ENCODE data around the gene BCO2. TPM values are rescaled to one million over a fixed set of nuclear protein-coding genes. Genes with fewer than 3 reads are reported as not detected.

The BCO2 gene
- total RNA-seq, 2 donors from 2014 or later, result 3.6 to 5.3 TPM

DNA sequence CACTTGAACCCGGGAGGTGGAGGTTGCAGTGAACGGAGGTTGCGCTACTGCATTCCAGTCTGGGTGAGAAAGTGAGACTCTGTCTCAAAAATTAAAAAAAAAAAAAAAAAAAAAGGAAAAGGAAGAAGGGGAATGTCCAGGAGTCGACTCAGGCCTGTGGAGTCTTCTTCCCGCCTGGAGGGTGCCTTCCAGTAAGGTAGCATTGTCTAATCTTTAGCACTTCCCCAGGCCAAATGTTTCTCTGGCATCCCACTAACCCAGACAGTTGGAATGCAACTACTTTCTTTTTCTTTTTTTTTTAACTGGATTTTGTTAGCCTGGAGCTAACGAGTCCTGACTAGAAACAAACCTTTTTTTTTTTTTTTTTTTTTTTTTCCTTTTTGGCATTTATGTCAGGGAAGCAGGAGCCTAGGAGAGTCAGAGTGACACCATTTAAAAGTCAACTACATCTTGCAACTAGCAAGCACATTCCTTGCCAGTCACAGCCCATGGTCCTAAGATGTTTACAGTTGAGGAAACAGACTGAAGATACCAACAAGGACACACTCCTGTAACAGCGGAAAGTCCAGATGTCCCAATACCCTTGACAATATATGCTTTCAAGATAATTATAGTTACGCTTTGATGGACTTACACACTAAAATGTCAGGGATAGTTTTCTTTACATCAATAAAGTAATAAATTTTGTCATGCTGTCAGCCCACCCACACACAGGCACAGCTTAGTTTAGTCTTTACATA, 74.7 kb downstream of the BCO2 start:
- DNase-seq (ENCODE audit: low spot score in 2 of 2), result no peak
- ATAC-seq, result no peak
- Mint-ChIP-seq H3K36me3 (no peaks in the 10 kb centered on the region), H3K9me3 (peaks cover 0 to 5% of the 10 kb centered on the region in 2 donors), H3K27ac (no peak overlapping the region)

- Mint-ChIP-seq H3K36me3 (no peaks in the 10 kb centered on the region), H3K9me3 (no peaks in the 10 kb centered on the region), H3K27ac (no peak overlapping the region)
- no peak for ATAC-seq
- DNase-seq (ENCODE audit: low spot score in 2 of 2), result no peak
These were observed 78.4 kb downstream of the BCO2 start for GRCh38 chr11:112253605-112254242.

DNA sequence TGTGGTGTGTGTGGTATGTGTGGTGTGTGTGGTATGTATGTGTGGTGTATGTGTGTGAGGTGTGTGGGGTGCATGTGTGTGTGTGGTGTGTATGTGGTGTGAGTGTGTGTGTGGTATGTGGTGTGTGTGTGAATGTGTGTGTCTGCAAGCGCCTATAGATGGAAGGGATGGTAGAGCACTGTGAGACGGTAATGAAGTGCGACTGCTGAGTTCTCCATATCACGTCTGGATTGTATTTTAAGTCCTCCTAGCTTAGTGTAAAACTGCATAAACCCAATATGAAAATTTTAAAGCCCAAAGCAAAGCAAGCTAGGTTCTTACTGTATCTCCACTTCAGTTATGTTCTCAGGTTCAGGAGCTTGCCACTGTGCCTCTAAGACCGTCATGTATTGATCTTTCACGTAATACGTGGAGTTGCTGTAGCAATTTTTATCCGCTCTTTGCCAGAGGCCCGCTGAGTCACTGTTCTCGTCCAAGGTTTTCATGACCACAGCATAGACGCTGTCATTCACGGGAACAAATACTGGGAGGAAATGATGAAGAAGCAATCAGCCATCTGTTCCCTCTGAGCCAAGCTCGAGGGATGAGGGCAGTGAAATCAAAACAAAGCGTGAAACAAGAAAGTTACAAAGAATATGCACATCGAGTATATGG, 79.9 kb downstream of the BCO2 start:
- ATAC-seq (no peak), DNase-seq (ENCODE audit: low spot score in 2 of 2) (no peak)
- no peaks in the 10 kb centered on the region for H3K36me3 Mint-ChIP-seq
- no peak overlapping the region for H3K27ac Mint-ChIP-seq
- no peaks in the 10 kb centered on the region for H3K9me3 Mint-ChIP-seq

DNA sequence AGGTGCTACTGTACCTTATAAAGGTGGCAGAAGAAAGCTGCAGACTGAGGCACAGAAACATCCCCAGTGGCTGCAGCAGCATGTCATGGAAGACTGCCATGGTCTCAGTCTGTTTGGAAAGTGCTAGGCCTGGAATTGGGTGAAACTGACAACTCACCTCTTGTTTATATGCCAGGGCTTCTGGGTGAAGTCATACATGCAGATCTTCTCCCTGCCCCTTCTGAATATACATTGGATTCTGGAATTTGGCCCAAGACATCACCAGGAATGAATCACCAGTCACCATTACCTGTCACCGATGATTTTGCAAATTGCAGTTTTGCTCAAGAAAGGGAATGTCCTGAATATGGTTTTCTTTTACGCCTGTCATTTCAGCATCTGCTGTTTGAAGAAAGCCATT, 85.2 kb downstream of the BCO2 start, which contains the start of gene PLET1:
Gene PLET1, minus strand, starts transcription at position 371 of the 400 bp plus-strand sequence. Its CDS starts 271 bp downstream, at position 100.
- ATAC-seq, result no peak
- Mint-ChIP-seq H3K9me3 (no peaks in the 10 kb centered on the region), H3K27ac (no peak within 1 kb of the TSS), H3K36me3 (no peaks in the 10 kb centered on the region)
- DNase-seq (ENCODE audit: low spot score in 2 of 2), result no peak

GRCh38 chr11:112265659-112266409, 90.5 kb downstream of the BCO2 start:
- H3K36me3 Mint-ChIP-seq, result no peaks in the 10 kb centered on the region
- H3K9me3 Mint-ChIP-seq, result no peaks in the 10 kb centered on the region
- no peak overlapping the region for H3K27ac Mint-ChIP-seq
- DNase-seq (ENCODE audit: low spot score in 2 of 2) (no peak), ATAC-seq (no peak)

GRCh38 chr11:112266410-112266778, 91.1 kb downstream of the BCO2 start:
- no peak overlapping the region for H3K27ac Mint-ChIP-seq
- DNase-seq (ENCODE audit: low spot score in 2 of 2), result no peak
- ATAC-seq, result no peak
- no peaks in the 10 kb centered on the region for H3K36me3 Mint-ChIP-seq
- no peaks in the 10 kb centered on the region for H3K9me3 Mint-ChIP-seq

DNA sequence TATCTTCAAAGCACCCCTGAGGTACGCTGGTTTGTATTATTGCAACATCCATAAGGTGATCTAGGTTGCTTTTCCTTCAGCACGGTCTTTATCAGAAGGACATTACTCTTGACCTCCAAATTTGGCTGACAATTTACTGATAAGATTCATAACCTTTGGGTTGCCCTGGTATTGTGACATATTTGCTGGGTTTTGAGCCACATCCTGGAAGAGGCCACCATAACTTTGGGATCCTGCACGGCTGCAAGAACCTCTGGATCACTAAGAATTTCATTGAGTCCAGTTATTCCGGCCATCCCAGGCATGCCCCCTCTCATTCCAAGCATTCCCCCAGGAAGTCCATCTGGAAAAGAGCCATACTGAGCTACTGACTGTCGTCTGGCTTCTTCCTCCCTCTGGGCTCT, 91.9 kb downstream of the BCO2 start:
- Mint-ChIP-seq H3K27ac (no peak overlapping the region), H3K36me3 (no peaks in the 10 kb centered on the region), H3K9me3 (no peaks in the 10 kb centered on the region)
- ATAC-seq, result no peak
- no peak for DNase-seq (ENCODE audit: low spot score in 2 of 2)

- no peaks in the 10 kb centered on the region for H3K36me3 Mint-ChIP-seq
- H3K27ac Mint-ChIP-seq, result peak overlapping the region in 1 of 2 donors; percentile 30
- DNase-seq (ENCODE audit: low spot score in 2 of 2) (no peak), ATAC-seq (no peak)
- no peaks in the 10 kb centered on the region for H3K9me3 Mint-ChIP-seq
These were observed 93.1 kb downstream of the BCO2 start for GRCh38 chr11:112268406-112268805.

Other genes with a start within 250 kb of the BCO2 start
- 10 to 100 TPM in 1 of 2 donors, 1 to 10 TPM in 1; 5.6 to 30.2 TPM for gene DIXDC1, start 238.2 kb upstream of the BCO2 start, total RNA-seq
- gene DLAT, start 150.1 kb upstream of the BCO2 start, total RNA-seq, result 10 to 100 TPM; 37.4 to 46.4 TPM
- gene PIH1D2, start 101.5 kb upstream of the BCO2 start, total RNA-seq, result 1 to 10 TPM; 1.2 to 2.5 TPM
- gene NKAPD1, start 101.2 kb upstream of the BCO2 start, total RNA-seq, result 10 to 100 TPM; 16.9 to 20.1 TPM
- gene TIMM8B, start 88.8 kb upstream of the BCO2 start, total RNA-seq, result 10 to 100 TPM; 33.5 to 49.4 TPM
- gene SDHD, start 88.6 kb upstream of the BCO2 start, total RNA-seq, result 100 to 1,000 TPM; 106 to 115 TPM
- not detected for gene IL18, start 11.4 kb upstream of the BCO2 start, total RNA-seq
- gene TEX12, start 8.1 kb upstream of the BCO2 start, total RNA-seq, result under 1 TPM in 1 of 2 donors, not detected in 1; 0.29 TPM
- 10 to 100 TPM; 18.6 to 63.6 TPM for gene PTS, start 50.9 kb downstream of the BCO2 start, total RNA-seq
- gene PLET1, start 85.3 kb downstream of the BCO2 start, total RNA-seq, result not detected

All from activated naive CD4-positive, alpha-beta T cell treated with anti-CD3 and anti-CD28 coated beads, Interleukin-2, amount 50 U/mL, for 72 hours (primary cell).